ENCODE results near the gene RSPO3.

RSPO3 gene

DNA sequence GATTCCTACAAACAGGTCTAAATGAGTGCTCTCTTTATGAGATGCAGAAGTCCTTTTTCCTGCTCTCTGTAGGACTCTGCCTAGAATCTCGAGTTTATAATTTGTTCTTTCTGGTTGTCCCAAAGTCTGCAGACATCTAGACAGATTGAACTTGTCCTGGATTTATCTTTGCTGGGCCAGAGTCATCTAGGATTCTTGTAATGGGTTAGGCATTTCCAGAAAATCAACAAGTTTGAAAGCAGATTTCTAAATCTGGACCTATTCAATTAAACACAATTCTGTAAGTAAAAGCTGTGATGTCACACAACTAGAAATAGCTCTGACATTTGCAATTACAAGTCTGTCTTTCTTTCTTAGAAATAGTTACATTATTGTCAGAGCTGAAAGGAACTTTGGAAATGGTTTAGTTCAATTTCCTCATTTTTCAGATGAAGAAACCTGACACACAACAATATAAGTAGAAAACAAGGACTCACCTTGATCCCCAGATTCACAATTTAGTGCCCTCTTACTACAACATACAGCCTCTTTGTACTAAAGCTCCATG is 4.2 kb upstream of the RSPO3 start:
- DNase-seq, result no peak

DNA sequence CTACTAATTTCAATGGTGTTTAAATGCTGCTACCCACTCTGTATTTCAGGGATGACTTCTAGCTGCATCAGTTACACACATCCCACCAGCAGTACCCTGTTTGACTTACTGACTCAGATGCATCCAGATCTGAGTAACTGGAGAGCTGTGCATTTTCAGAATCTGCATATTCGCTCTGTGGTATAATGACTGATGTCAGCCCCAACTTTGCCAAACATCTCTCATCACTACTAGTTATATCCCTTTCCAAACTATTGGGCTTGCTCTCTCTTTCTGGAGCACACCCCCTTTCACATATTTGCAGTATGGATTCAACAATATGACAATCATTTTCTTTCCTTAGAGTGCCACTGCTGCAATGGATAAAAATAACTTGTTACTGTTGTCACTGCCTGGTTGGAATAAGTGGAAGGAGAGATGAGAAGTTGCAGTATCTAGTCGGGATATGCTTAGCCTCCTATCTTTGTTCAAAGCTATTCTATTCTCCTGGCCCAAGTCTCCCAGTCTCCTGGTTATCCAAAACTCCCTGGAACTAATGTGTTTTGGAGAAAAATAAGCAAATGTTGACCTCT is 3.3 kb upstream of the RSPO3 start:
- peak; percentile 76 for DNase-seq

DNA sequence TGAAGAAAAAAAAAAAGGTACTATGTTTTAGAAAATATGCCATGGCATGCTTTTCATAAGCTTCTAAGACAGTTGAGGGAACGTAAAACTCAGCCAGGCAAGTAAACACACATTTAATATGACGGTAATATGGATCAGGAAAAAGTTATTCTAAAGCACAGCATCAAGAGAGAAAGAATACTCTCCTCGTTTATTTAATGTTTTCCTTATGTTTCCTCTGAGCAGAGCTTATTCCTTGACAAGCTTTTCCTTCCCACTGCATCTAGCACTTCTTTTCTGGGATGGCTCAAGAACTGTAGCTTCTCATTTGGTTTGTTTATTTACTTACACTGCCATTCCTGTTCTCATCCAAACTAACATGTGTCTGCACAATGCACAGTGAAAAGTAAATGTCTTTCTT is 2.7 kb upstream of the RSPO3 start:
- no peak for DNase-seq

DNA sequence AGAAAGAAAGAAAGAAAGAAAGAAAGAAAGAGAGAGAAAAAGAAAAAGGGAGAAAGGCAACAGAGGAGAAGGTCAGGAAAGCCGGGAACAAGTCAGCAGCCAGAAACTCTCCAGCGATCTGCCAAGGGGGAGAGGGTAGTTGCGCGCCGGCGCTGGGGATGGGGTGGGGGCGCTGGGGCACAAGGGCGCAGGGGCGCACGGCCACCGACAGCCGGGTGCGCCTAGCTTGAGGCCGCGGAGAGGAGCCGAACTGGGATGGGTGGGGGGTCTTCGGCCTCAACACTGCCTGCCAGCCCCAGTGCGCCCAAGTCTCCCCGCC is 533 bp upstream of the RSPO3 start:
- DNase-seq, result no peak

DNA sequence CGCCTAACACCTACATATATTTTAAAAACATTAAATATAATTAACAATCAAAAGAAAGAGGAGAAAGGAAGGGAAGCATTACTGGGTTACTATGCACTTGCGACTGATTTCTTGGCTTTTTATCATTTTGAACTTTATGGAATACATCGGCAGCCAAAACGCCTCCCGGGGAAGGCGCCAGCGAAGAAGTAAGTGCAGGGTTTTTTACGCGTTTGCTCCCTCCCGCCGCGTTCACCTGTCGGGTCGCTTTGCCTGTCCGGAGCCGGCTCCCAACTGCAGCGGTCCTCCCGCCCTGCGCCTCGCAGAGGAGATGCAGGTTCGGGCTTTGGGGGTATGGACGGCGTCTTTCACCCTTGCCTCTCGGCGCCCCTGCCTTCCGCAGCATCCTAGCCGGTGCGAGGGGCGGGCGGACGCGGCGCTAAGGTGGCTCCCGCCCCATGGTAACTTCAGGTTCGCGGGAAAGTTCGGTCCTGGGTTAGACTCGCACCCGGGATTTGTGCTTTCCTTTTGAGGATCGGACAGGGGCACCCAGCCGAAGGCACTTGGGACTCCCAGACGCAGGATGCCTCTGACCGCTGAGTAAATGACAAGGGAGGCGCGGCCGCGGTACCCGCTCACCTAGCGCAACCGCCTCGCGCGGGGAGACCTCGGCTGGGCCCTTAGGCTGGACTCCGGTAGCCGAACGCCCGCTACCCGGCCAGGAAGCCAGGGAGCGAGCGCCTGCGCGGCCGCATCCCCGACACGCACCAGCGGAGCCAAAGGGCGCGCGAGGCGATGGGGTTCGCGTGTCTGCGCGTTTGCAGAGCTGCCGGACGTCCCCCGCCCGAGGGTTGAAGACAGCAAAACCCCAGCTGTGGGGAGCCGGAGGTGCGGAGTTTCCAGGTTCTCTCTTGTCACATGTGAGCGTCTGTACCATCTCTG is 891 bp downstream of the RSPO3 start:
- no peak for DNase-seq

DNA sequence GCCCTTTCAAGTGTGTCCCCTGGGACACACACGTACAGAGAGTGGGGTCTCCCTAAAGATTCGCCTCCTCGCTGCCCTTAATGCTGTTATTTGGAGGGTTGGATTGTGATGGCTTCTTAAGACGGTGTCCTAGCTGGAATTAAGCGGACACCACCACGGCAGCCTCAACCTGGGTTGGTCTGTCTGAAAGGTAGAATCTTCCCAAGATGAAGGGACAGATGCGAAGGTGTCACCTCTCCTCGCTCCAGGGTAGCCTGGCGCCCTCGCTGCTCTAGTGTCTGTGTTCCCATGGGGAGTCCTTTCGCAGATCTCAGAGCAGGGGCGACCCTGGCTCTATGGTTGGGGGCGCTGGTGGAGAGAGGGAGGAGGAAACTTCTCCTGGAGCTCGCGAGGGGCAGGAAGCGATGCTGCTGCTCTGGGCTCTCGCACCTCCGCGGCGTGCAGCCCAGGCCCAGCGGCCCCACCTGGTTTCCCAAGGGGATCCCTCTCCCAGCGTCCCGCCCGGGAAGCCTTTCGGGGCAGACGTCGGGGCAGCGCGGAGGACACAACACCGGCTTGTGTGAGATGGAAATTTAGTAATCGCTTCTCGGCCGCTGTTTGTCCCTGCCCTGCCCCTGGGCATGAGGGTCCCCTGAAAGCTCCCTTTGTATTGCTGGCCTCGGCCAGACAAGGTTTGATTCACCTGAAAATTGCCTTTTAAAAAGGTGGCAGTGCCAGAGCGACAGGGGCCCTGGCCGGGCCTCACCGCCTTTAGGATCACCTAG is 1.7 kb downstream of the RSPO3 start:
- DNase-seq, result no peak

DNA sequence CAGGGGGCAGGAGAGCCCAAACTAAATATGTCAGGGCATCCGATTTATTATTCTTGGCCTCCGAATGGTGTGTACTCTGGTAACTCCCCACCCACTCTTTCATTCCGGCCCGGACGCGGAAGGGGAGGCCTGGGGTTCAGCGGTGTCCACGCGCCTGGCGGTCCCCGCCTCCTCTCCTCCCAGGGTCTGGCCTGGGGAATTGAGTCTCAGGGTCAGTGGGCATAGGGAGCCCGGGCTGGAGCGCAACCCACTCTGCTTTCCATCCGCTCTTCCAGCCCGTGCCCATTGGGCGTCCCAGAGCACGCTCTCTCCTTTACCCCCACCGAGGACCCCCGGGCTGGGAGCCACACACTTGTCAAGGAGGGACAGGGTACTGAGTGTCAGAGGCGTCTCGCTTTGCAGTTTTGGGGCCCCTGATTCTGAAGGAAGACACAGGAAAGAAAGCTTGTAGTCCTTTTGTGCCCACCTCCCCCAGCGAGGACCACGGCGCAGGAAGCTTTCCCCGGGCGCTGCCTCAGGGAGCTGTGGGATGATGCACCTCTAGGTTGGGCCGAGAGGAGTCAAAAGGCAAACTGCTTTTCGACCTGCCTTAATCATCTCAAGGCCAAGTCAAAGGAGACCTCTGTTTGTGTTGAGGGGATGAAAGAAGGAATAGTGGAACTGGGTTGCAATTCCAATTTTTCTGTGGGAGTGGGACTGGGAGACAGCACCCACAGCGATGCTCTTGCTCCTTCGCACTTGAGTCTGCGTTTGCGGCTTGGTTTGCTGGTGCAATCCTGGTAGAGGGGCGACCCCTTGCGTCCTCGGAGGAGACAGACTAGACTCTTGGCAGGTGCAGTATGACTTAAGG is 2.5 kb downstream of the RSPO3 start:
- DNase-seq, result peak; percentile 78

DNA sequence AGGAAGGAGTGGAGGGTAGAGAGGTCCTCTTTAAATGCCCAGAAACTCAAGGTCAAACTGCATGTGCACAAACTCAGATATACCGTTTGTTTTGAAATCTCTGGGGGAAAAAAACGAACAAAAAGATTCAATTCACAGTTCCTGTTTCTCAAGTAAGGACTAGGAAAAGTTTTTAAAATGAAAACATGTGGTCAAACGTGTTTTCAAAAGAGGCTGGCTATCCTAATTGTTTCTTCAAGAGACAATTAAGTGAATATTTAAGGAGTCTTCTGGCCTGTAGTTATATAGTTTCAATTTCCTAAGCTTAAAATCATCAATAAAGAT is 3.1 kb downstream of the RSPO3 start:
- no peak for DNase-seq

DNA sequence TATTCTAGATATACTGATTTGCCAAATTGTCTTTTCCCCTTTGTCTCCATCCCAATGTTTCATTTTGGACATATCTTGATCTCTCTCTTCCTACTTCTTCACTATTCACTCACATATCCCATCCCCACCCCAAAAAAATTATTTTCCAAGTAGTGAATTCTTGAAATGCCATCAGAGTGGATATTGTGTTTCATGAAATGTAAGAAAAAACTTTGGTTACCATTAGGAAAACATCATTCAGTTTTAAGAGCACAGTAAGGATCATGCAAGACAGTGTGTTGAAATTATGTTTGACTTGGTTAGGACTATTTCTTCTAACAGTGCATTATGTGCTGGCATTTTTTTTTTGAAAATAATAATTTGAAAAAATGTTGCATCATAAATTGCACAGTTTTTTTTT is 5.7 kb downstream of the RSPO3 start:
- no peak for DNase-seq

DNA sequence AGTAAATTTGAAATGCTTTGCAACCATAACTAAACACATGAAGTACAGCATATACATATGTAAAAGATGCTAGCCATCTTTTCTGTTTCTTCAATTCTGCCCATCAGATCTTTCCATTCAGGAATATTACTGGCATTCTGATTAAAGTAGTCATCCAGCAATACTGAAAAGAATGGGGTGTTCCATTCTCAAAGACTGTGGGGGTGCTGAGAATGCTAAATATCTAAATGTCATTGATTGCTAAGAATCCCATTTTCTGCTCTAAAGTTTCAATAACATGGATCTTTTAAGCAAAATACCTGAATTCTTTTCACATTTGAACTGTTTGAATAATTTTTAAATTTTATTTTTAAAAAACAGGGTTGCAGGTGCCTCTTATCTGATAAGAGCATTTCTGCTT is 6.2 kb downstream of the RSPO3 start:
- no peak for DNase-seq

DNA sequence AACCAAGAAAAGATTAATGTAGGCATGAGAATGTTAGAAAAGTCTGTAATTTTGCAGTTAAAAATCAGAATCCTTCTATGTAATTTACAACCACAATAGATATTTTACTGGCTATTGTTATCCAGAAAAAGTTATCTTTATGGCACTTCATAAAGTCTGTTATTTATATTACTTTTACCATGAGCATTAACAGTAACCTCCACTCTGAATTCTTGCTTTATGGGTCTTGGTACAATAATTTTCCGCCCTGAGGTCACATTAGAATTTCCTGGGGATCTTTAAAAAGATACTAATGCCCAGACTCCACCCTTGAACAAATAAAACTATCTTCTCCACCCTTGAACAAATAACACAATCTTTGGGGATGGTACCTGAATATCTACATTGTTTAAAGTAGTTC is 9.6 kb downstream of the RSPO3 start:
- DNase-seq, result no peak

DNA sequence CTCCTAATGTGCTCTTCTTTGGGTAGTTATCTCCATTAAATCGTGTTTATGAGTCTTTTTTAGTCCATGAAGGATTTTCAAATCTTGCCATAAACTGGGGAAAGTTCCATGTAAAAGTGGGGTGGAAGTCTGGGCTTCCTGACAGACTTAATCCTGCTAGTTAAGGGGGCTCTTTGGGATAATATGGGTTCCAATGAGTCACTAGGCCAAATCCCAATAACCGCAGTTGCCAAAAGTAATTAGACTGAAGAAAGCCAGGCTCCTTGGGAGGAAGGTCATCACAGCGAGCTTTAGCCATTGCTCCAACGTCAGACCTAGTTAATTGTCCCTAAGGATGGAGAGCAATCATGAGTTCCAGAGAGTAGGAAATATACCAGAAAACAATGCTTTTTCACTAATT is 10.8 kb downstream of the RSPO3 start:
- no peak for DNase-seq

DNA sequence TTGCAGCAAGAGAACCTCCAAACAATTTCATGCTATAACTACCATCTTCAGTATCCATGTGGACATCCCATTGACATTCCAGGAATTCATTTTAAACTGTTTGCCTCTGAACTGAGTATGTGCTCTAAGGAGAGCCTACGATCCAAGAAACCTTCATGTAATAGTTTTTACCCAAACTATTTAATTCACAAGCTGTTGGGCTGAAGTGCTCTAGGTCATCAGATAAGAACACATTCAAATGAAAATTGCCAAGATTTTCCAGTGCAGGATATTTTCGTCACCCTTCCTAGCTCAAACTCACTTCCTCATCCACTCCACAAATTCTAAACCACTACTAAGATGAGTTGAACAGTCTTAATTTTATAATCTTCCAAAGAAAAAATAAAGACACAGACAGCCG is 12.8 kb downstream of the RSPO3 start:
- no peak for DNase-seq

DNA sequence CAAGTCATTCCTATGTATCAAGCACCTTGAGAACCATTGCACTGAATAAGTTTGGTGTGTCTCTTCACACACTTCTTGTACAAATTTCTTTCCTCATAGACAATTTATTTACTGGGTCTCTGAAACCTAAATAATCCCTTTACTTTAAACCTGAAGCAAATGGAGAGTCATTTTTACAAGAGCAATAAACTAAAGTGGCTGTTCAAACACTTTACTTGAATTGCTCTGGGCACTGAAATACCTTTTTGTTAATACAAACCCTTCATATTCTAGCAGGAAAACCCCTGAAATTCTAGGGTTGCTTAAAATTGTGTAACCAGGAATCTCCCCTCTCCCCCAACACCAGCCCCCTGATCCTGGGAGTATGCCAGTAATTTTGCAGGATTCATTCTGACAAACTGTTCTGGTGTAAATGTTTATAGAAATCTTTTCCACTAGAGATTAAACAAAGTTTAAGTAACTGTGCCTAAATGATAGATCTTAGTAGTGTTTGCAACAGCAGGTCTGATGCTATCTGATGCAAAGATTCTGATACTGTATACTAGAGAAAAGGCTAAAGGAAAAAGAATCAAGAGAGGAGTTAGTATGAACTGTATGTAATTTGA is 13.4 kb downstream of the RSPO3 start:
- no peak for DNase-seq

DNA sequence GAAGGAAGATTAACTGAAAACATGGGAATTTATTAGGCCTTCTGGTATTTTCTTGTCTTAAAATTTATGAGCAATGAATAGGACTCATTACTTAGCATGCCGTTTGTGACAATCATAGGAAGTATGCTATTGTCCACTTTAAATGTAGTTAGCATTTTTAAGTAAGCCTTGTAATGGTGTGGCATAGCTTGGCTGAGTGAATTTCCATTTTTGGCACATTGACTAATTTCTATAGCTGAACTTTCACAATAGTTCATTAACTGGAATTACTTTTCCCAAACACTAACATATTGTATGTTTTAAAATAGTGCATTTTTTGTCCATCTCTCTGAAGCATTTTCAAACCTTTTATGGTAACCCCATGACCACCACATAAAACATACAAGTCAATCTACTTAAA is 15.7 kb downstream of the RSPO3 start:
- DNase-seq, result no peak

DNA sequence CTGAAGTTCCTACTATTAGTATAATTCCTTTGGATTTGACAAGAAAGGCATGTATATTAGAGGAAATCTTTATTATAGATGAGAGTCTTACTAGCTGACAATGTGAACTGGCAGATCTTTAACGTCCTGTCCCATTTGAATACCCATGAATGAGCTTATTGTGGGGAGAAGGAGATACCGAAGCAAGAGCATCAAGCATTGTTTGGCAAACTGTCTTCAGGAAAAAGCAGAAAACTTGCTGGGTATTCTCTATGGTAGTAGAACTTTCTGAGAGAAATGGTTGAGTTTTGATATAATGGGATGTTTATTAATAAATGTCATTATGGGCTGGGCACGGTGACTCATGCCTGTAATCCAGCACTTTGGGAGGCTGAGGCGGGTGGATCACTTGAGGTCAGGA is 18.3 kb downstream of the RSPO3 start:
- no peak for DNase-seq

DNA sequence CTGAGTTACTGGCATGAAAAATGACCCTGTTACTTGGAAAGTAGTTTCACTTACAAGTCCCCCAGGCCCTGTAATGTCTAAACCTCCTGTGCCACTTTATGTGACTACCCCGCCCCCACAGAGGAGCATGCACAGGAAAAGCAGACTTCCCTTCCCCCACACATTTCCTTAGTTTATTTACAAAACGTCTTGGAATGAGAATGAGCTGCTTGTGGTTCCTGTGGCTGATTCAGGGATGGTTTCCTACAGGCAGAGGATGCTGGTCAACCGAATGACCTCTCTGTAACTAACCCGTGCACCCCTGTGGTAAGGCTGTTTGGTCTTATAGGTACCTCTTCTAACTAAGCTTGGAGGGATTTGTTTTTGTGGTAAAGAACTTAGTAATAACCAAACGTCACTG is 28.5 kb downstream of the RSPO3 start:
- peak; percentile 92 for DNase-seq

DNA sequence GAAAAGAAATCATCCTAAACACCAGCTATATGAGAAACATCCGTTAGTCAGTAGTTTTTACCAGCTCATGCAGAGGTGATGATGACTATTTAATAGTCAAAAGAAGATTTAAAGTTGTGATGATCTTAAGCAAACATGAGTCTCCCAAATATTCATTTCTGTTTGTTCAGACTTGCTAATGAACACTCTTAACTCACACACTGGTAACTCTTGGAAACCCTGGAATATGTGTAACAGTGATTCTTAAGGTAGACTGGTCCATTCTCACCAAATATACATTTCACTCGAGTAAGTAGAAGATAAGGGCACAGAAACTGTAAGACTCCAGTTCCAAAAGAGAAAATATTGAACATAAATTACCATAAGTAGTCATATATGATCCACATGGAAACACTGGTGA is 29.1 kb downstream of the RSPO3 start:
- no peak for DNase-seq

DNA sequence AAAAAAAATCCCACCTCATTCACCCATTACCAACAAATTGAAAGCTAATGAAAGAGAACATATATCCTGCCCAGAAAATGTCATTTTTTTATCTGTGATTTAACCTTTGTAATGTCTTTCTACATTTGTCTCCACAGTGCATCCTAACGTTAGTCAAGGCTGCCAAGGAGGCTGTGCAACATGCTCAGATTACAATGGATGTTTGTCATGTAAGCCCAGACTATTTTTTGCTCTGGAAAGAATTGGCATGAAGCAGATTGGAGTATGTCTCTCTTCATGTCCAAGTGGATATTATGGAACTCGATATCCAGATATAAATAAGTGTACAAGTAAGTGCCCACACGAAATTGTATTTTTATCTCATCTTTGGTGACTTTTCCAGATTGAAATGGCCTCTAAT is 30.0 kb downstream of the RSPO3 start:
- DNase-seq, result no peak

DNA sequence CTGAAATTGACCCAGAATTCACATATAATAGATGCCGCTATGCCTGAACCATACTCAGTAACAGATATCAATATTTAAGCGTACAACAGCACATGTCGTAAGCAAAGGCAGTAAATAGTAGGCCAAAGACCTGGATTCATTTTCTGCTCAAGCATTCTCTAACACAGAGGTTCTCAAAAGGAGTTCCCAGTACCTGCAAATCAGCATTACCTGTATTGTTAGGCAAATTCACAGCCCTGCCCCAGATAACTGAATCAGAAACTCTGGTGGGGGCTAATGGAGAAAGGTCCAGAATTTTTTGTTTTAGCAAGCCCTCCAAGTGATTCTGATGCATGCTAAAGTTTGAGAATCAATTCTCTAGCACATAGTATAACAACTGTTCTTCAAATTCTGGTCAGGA is 36.0 kb downstream of the RSPO3 start:
- DNase-seq, result no peak

DNA sequence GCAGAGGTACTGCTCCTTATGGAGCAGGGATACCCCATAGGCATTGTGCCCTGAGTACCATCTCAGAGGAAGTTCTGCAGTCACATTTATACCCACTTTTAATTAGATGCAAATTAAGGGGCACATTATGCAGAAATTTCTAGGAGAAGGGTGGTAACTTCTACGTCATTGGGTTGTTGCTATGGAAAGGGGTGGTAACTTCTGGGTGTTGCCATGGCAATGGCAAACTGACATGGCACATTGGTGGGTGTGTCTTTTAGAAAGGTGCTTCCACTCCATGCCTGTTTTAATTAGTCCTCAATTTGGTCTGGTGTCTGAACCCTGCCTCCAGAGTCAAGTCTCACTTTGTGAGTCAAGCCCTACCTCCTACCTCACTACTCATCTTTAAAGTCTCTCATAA is 42.0 kb downstream of the RSPO3 start:
- no peak for DNase-seq

DNA sequence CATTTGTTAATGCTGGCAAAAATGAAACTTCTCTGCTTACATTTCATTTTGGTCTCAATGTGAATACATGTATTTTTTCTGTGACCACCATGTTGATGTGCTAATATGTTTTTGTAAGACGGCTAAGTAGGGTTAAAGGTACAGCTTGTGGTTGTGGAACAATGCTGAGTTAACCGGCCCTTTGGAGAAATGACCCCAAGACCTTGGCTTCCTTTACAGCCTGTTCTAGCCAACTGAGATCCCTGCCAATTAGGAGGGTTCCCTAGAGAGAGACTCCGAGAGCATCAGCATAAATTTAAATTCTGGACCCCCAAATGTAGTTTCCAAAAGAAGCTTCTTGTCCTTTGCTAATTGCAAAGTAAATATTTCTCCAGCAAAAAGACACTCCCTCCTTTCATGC is 44.4 kb downstream of the RSPO3 start:
- no peak for DNase-seq
